ENCODE data around the gene NAB2. TPM values are rescaled to one million over a fixed set of nuclear protein-coding genes. Genes with fewer than 3 reads are reported as not detected.
"Not testable (repeated sequence)": the region's sequence is repeated elsewhere in the genome, so short reads cannot be mapped to it uniquely, and the experiment has no call there.

The NAB2 gene
- total RNA-seq, 1 donor from 2014 or later: 22.1 TPM

GRCh38 chr12:57063991-57064685 lies 24.8 kb upstream of the NAB2 start:
- no peak for DNase-seq (ENCODE audit: low spot score)

GRCh38 chr12:57066245-57066644 lies 22.7 kb upstream of the NAB2 start:
- DNase-seq (ENCODE audit: low spot score): no peak

- no peak for DNase-seq (ENCODE audit: low spot score)
Observed at GRCh38 chr12:57069523-57069922, 19.4 kb upstream of the NAB2 start.

- no peak for DNase-seq (ENCODE audit: low spot score)
Observed at GRCh38 chr12:57072661-57073060, 16.3 kb upstream of the NAB2 start.

- DNase-seq (ENCODE audit: low spot score): not testable (repeated sequence)
Observed at GRCh38 chr12:57073566-57074450, 15.1 kb upstream of the NAB2 start.

GRCh38 chr12:57078519-57079404 lies 10.2 kb upstream of the NAB2 start, which contains the start of gene NEMP1:
NEMP1 (minus strand) TSS chr12:57078791; CDS start chr12:57078745, 46 bp downstream.
- no peak for DNase-seq (ENCODE audit: low spot score)

GRCh38 chr12:57079821-57080220 lies 9.1 kb upstream of the NAB2 start:
- no peak for DNase-seq (ENCODE audit: low spot score)

- DNase-seq (ENCODE audit: low spot score): no peak
Observed at GRCh38 chr12:57080855-57081254, 8.1 kb upstream of the NAB2 start.

GRCh38 chr12:57085999-57086492 lies 2.9 kb upstream of the NAB2 start:
- DNase-seq (ENCODE audit: low spot score): no peak

GRCh38 chr12:57086493-57087009 lies 2.4 kb upstream of the NAB2 start:
- no peak for DNase-seq (ENCODE audit: low spot score)

GRCh38 chr12:57087010-57087690 lies 1.8 kb upstream of the NAB2 start:
- DNase-seq (ENCODE audit: low spot score): peak; percentile 96

- no peak for DNase-seq (ENCODE audit: low spot score)
Observed at GRCh38 chr12:57087691-57088353, 1.1 kb upstream of the NAB2 start.

GRCh38 chr12:57089271-57090245 lies 644 bp downstream of the NAB2 start:
- no peak for DNase-seq (ENCODE audit: low spot score)

GRCh38 chr12:57090490-57090889 lies 1.6 kb downstream of the NAB2 start:
- no peak for DNase-seq (ENCODE audit: low spot score)

- no peak for DNase-seq (ENCODE audit: low spot score)
Observed at GRCh38 chr12:57090924-57091637, 2.2 kb downstream of the NAB2 start.

GRCh38 chr12:57091638-57092528 lies 3.0 kb downstream of the NAB2 start:
- no peak for DNase-seq (ENCODE audit: low spot score)

- no peak for DNase-seq (ENCODE audit: low spot score)
Observed at GRCh38 chr12:57092529-57092862, 3.6 kb downstream of the NAB2 start.
